Neuronal stem cell (in vitro differentiated cells): ENCODE measurements around the gene TCF7L2.

Experiments
- DNase-seq: peaks from one replicate; pipeline ENCODE4 v3.0.0-alpha.2; 2013; ENCODE audit warnings: low spot score
- H2AFZ ChIP-seq: one replicate; pipeline ENCODE4 v1.6.1; 2013; ENCODE audit warnings: mild to moderate bottlenecking, low read length, inconsistent platforms
- H2AK5ac ChIP-seq: 2 replicates; pipeline ENCODE4 v1.6.1; 2013; ENCODE audit warnings: low read depth, mild to moderate bottlenecking, inconsistent platforms, low read length, moderate library complexity, mixed read lengths
- H2BK120ac ChIP-seq: 2 replicates; pipeline ENCODE4 v1.6.1; 2013; ENCODE audit warnings: low read depth, mild to moderate bottlenecking, inconsistent platforms, low read length, moderate library complexity, mixed read lengths
- H2BK12ac ChIP-seq: one replicate; pipeline ENCODE4 v1.6.1; 2013; ENCODE audit warnings: low read length, inconsistent platforms
- H2BK15ac ChIP-seq: 2 replicates; pipeline ENCODE4 v1.6.1; 2013; ENCODE audit warnings: mild to moderate bottlenecking, low read length, inconsistent platforms, mixed read lengths
- H2BK5ac ChIP-seq: one replicate; pipeline ENCODE4 v1.6.1; 2013; ENCODE audit warnings: inconsistent platforms, mild to moderate bottlenecking, low read length, moderate library complexity
- H3K14ac ChIP-seq: one replicate; pipeline ENCODE4 v1.6.1; 2013; ENCODE audit warnings: low read length, inconsistent platforms
- H3K18ac ChIP-seq: 2 replicates; pipeline ENCODE4 v1.6.1; 2013; ENCODE audit warnings: low read length, inconsistent platforms
- H3K23ac ChIP-seq: 2 replicates; pipeline ENCODE4 v1.6.1; 2013; ENCODE audit warnings: low read depth, mild to moderate bottlenecking, mixed read lengths, low read length, inconsistent platforms; ENCODE audit not compliant: poor library complexity
- H3K27ac ChIP-seq: replicated peaks from 3 replicates; pipeline ENCODE4 v1.5.1; 2013; ENCODE audit warnings: low read length, inconsistent platforms
- H3K27me3 ChIP-seq, 3 experiments: 2 replicates each; pipeline ENCODE4 v1.6.1; 2013; ENCODE audit warnings: low read length in 3 of 3, mild to moderate bottlenecking in 2 of 3, inconsistent platforms in 1 of 3, low read depth in 1 of 3, mixed read lengths in 1 of 3, moderate library complexity in 1 of 3; ENCODE audit not compliant: control insufficient read depth in 3 of 3, insufficient read depth in 3 of 3
- H3K36me3 ChIP-seq, 2 donors: replicated peaks in 1 of 2; 2 replicates each; pipeline ENCODE4 v1.6.1; 2013; ENCODE audit warnings: low read length in 2 of 2; ENCODE audit not compliant: control insufficient read depth in 2 of 2, insufficient read depth in 2 of 2
- H3K4ac ChIP-seq: 2 replicates; pipeline ENCODE4 v1.6.1; 2013; ENCODE audit warnings: inconsistent platforms, mild to moderate bottlenecking, low read length, moderate library complexity
- H3K4me1 ChIP-seq, 2 donors: 1 replicate in 1 of 2; 2 replicates in 1 of 2; pipeline ENCODE4 v1.6.1; 2013; ENCODE audit warnings: low read length in 2 of 2, low read depth in 1 of 2; ENCODE audit not compliant: control insufficient read depth in 2 of 2, insufficient read depth in 1 of 2
- H3K4me2 ChIP-seq: one replicate; pipeline ENCODE4 v1.6.1; 2013; ENCODE audit warnings: mild to moderate bottlenecking, low read length, inconsistent platforms; ENCODE audit not compliant: insufficient read depth, poor library complexity, severe bottlenecking
- H3K4me3 ChIP-seq, 2 donors: 2 replicates each; pipeline ENCODE4 v1.5.1; 2013; ENCODE audit warnings: low read length in 2 of 2, mild to moderate bottlenecking in 2 of 2, inconsistent platforms in 1 of 2, moderate library complexity in 1 of 2
- H3K79me1 ChIP-seq: one replicate; pipeline ENCODE4 v1.6.1; 2013; ENCODE audit warnings: low read depth, mild to moderate bottlenecking, inconsistent platforms, low read length, moderate library complexity
- H3K9ac ChIP-seq: one replicate; pipeline ENCODE4 v1.6.1; 2013; ENCODE audit warnings: mild to moderate bottlenecking, low read depth, low read length, inconsistent platforms; ENCODE audit not compliant: poor library complexity
- H3K9me3 ChIP-seq, 2 donors: replicated peaks in 1 of 2; 2 replicates each; pipeline versions ENCODE3 to v1.6.1; 2013; ENCODE audit warnings: low read length in 2 of 2, mild to moderate bottlenecking in 2 of 2, inconsistent platforms in 1 of 2, low read depth in 1 of 2, mixed read lengths in 1 of 2, moderate library complexity in 1 of 2; ENCODE audit not compliant: control insufficient read depth in 2 of 2, insufficient read depth in 1 of 2
- H4K8ac ChIP-seq: one replicate; pipeline ENCODE4 v1.6.1; 2013; ENCODE audit warnings: low read depth, mild to moderate bottlenecking, inconsistent platforms, low read length, moderate library complexity
- H4K91ac ChIP-seq: one replicate; pipeline ENCODE4 v1.6.1; 2013; ENCODE audit warnings: low read length, low read depth, mild to moderate bottlenecking, inconsistent platforms; ENCODE audit not compliant: poor library complexity
- WGBS, 2 donors: extraction: QIAGEN DNeasy Blood & Tissue Kit; methylation state at CpG; one replicate each; pipeline ENCODE4 v1.1.7; 2013; ENCODE audit warnings: missing lambda C conversion rate in 2 of 2, mixed read lengths in 1 of 2; ENCODE audit not compliant: insufficient read length in 2 of 2, insufficient replicate concordance in 1 of 2; ENCODE audit errors: extremely low coverage in 2 of 2; 5-methylcytosine and 5-hydroxymethylcytosine counted together

The TCF7L2 gene

GRCh38 chr10:113124724-113125123 is 174.7 kb downstream of the TCF7L2 start:
- Histone ChIP-seq H4K91ac (no peak overlapping the region), H2BK15ac (no peak overlapping the region), H3K27me3 (no peaks in the 10 kb centered on the region), H2AFZ (no peak overlapping the region), H3K79me1 (no peaks in the 10 kb centered on the region), H3K36me3 (no peaks in the 10 kb centered on the region), H3K4me1 (peaks cover 28 to 38% of the 10 kb centered on the region in 2 donors), H3K4me2 (no peak overlapping the region), H3K27ac (no peak overlapping the region), H3K18ac (no peak overlapping the region), H2AK5ac (no peak overlapping the region), H3K9ac (no peak overlapping the region), H3K4ac (no peak overlapping the region), H2BK5ac (no peak overlapping the region), H3K4me3 (no peak overlapping the region), H3K14ac (no peak overlapping the region), H3K23ac (no peak overlapping the region), H3K9me3 (no peaks in the 10 kb centered on the region), H2BK12ac (no peak overlapping the region), H4K8ac (no peak overlapping the region), H2BK120ac (no peak overlapping the region)
- WGBS, 2 donors: no CpG with 5 or more reads among the region's 11 CpGs
- no peak for DNase-seq

DNA sequence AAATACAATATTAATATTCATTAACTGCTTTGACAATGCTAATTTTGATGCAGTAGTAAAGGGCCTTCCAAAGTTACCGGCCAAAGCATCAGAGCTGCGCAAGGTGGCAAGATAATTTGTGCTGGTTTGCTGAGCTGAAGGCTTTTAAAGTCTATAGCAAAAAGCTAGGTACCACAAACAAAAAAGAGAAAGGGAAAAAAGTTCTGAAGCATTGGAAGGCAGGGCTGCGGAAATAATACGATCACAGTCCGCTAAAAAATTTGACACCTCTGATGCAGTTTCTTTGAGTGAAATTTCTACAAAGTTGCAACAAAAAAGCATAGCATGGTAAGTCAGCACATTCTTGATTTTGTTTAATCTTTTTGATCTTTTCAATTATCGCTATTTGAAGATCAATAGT is 175.6 kb downstream of the TCF7L2 start:
- no peak overlapping the region for H2AK5ac ChIP-seq
- H3K79me1 ChIP-seq: no peaks in the 10 kb centered on the region
- peak overlapping the region; percentile 14 for H3K27ac ChIP-seq
- peak overlapping the region; percentile 37 for H3K4me2 ChIP-seq
- H3K9ac ChIP-seq: no peak overlapping the region
- peak; percentile 46 for DNase-seq
- H3K27me3 ChIP-seq: no peaks in the 10 kb centered on the region
- H3K9me3 ChIP-seq: no peaks in the 10 kb centered on the region
- H3K4me3 ChIP-seq: peak overlapping the region in 1 of 2 donors; percentile 19
- no peak overlapping the region for H3K14ac ChIP-seq
- WGBS, 2 donors: no CpG with 5 or more reads among the region's 6 CpGs
- H4K91ac ChIP-seq: no peak overlapping the region
- no peak overlapping the region for H2AFZ ChIP-seq
- no peak overlapping the region for H2BK5ac ChIP-seq
- no peak overlapping the region for H3K23ac ChIP-seq
- H2BK15ac ChIP-seq: no peak overlapping the region
- H4K8ac ChIP-seq: no peak overlapping the region
- H3K18ac ChIP-seq: no peak overlapping the region
- peaks cover 32 to 38% of the 10 kb centered on the region in 2 donors for H3K4me1 ChIP-seq
- no peak overlapping the region for H3K4ac ChIP-seq
- H2BK120ac ChIP-seq: no peak overlapping the region
- H3K36me3 ChIP-seq: no peaks in the 10 kb centered on the region
- H2BK12ac ChIP-seq: no peak overlapping the region

- Histone ChIP-seq H3K27me3 (no peaks in the 10 kb centered on the region), H3K18ac (peak overlapping the region; percentile 90), H4K8ac (no peak overlapping the region), H3K4me2 (peak overlapping the region; percentile 68), H3K4me1 (peaks cover 29 to 41% of the 10 kb centered on the region in 2 donors), H2BK15ac (no peak overlapping the region), H2AK5ac (no peak overlapping the region), H4K91ac (no peak overlapping the region), H3K14ac (no peak overlapping the region), H3K9me3 (no peaks in the 10 kb centered on the region), H3K79me1 (no peaks in the 10 kb centered on the region), H2AFZ (no peak overlapping the region), H3K9ac (peak overlapping the region; percentile 67), H3K27ac (peak overlapping the region; percentile 77), H3K4ac (no peak overlapping the region), H2BK12ac (no peak overlapping the region), H2BK120ac (no peak overlapping the region), H3K36me3 (no peaks in the 10 kb centered on the region), H2BK5ac (no peak overlapping the region), H3K4me3 (peak overlapping the region; percentile 44 to 73), H3K23ac (no peak overlapping the region)
- DNase-seq: peak; percentile 89
- WGBS, 2 donors: no CpG with 5 or more reads among the region's 53 CpGs
Measured at GRCh38 chr10:113126229-113127201, 176.5 kb downstream of the TCF7L2 start.

- Histone ChIP-seq H3K4me2 (peak overlapping the region; percentile 68), H3K9me3 (no peaks in the 10 kb centered on the region), H3K23ac (no peak overlapping the region), H3K14ac (no peak overlapping the region), H3K4me1 (peaks cover 34 to 49% of the 10 kb centered on the region in 2 donors), H2BK12ac (no peak overlapping the region), H3K27ac (peak overlapping the region; percentile 79), H2BK15ac (no peak overlapping the region), H2BK120ac (no peak overlapping the region), H3K36me3 (no peaks in the 10 kb centered on the region), H3K4me3 (peak overlapping the region in 1 of 2 donors; percentile 44), H3K18ac (no peak overlapping the region), H3K9ac (no peak overlapping the region), H3K4ac (no peak overlapping the region), H3K27me3 (no peaks in the 10 kb centered on the region), H2AK5ac (no peak overlapping the region), H2AFZ (no peak overlapping the region), H4K8ac (no peak overlapping the region), H4K91ac (no peak overlapping the region), H3K79me1 (no peaks in the 10 kb centered on the region), H2BK5ac (no peak overlapping the region)
- WGBS, 2 donors: 83% methylated on average over 1 of the region's 11 CpGs; no CpG with 5 or more reads in 1 of the 2 donors
- DNase-seq: peak; percentile 51
Measured at GRCh38 chr10:113127261-113127900, 177.3 kb downstream of the TCF7L2 start.
